Pancreas (tissue), 10 donors: ENCODE data around the gene ATP5PO. TPM values are rescaled to one million over a fixed set of nuclear protein-coding genes. Genes with fewer than 3 reads are reported as not detected.

Experiments
- ATAC-seq, 4 donors: fragments of 200-7000 bp; cut with Tn5 transposase; one replicate each; pipeline versions ENCODE4 v1.8.0 to v1.9.1; 2020; ENCODE audit warnings: mild to moderate bottlenecking in 4 of 4, moderate library complexity in 4 of 4
- DNase-seq, 6 donors: peaks; one replicate each; pipeline ENCODE4 v3.0.0-alpha.2; 2020
- FAIRE-seq: peaks from 2 replicates; lab custom pipeline; 2012; peaks lifted over from hg19 to GRCh38; lab: Jason Lieb, UNC
- H3K27ac ChIP-seq, 4 donors: fragments of 200-600 bp; sonication (generic); 1 replicate in 3 of 4; 2 replicates in 1 of 4; pipeline versions ENCODE4 v1.5.0 to v1.8.0; 2020
- H3K27me3 ChIP-seq, 4 donors: fragments of 200-600 bp; one replicate each; pipeline ENCODE4 v1.8.0; 2021
- H3K36me3 ChIP-seq, 3 donors: fragments of 200-600 bp; sonication (generic) in 1 of 3; one replicate each; pipeline versions ENCODE4 v1.5.0 to v1.8.0; 2020 to 2021
- H3K4me1 ChIP-seq, 3 donors: fragments of 200-600 bp; one replicate each; pipeline ENCODE4 v1.8.0; 2021
- H3K4me3 ChIP-seq, 4 donors: fragments of 200-600 bp; sonication (generic) in 2 of 4; one replicate each; pipeline versions ENCODE4 v1.5.0 to v1.8.0; 2020 to 2021
- H3K9me3 ChIP-seq, 4 donors: fragments of 200-600 bp; one replicate each; pipeline ENCODE4 v1.8.0; 2021
- WGBS, 2 donors: extraction: QIAGEN DNeasy Blood & Tissue Kit; methylation state at CpG; one replicate each; pipeline ENCODE4 v1.1.7; 2013; 5-methylcytosine and 5-hydroxymethylcytosine counted together
- intact Hi-C, 3 donors: fragments of 100-400 bp; cut with DNase I; formaldehyde crosslinking; loops; one replicate each; pipeline versions ENCODE4 v1.11.1 to v1.14.2; 2022
- polyA plus RNA-seq, 2 donors: library from polyadenylated mRNA; stranded (reverse); fragments of 200-250 nt; gene quantifications; one replicate each; pipeline ENCODE4 v1.2.3, GENCODE V29; 2013
- total RNA-seq, 6 donors: library from RNA; stranded (reverse); fragmentation: NEBNext Ultra II Directional in 4 of 6; extraction: Animal tissue kit (Norgen Biotek cat#: 25700) in 4 of 6; gene quantifications; one replicate each; pipeline versions ENCODE4 v1.2.1 to v1.2.4, GENCODE V29; 2021 to 2023
- TF ChIP-seq, protein P1 (sequence below), 4 donors: fragments of 200-600 bp; sonication (generic) in 3 of 4; IDR thresholded peaks; one replicate each; pipeline versions ENCODE4 v1.5.0 to v1.8.0; 2021; ENCODE audit warnings: antibody characterized with exemption in 4 of 4
- donor health status: healthy with polysubstance abuse.
- donor health status: DM: no; HTN: no; CAD: no; lungs with moderate emphysema.
- donor health status: DM: no; HTN: no; CAD: no.
- donor health status: control.
- donor health status: control.
- donor health status: Bipolar disorder and iron deficiency.
- donor health status: DM: yes; HTN: yes; CAD: no.
- donor health status: DM: no; HTN: no; CAD: no.
- donor health status: DM: no; HTN: no; CAD: no.
- donor health status: DM: yes; HTN: yes; CAD: no.

ATP5PO gene
- total and polyA plus RNA-seq, 8 donors, result 52.0 to 124 (median 77.0) TPM

DNA sequence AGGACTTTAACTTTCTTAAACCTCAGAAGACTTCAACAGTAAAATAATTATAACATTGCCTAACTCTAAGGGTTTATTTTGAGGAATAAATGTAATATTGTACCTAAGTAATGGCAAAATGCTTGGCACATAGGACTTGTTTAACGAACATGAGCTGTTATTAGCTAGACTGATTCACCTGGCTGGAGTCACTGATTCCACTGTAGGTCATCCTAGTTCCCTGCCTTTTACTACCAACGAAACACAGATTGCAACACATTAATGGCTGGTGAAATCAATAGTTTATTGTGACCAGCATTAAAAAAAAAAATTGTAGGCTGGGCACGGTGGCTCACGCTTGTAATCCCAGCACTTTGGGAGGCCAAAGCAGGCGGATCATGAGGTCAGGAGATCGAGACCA lies 45.5 kb upstream of the ATP5PO start:
- DNase-seq, result no peak
- Histone ChIP-seq H3K27ac (no peak overlapping the region), H3K4me3 (no peak overlapping the region), H3K9me3 (no peaks in the 10 kb centered on the region), H3K4me1 (no peaks in the 10 kb centered on the region), H3K36me3 (no peaks in the 10 kb centered on the region), H3K27me3 (no peaks in the 10 kb centered on the region)
- WGBS, 2 donors, result 68 to 72% methylated on average over 6 of the region's 6 CpGs
- intact Hi-C loops, result no loop called here
- no peak for ATAC-seq
- TF ChIP-seq, protein P1, sequence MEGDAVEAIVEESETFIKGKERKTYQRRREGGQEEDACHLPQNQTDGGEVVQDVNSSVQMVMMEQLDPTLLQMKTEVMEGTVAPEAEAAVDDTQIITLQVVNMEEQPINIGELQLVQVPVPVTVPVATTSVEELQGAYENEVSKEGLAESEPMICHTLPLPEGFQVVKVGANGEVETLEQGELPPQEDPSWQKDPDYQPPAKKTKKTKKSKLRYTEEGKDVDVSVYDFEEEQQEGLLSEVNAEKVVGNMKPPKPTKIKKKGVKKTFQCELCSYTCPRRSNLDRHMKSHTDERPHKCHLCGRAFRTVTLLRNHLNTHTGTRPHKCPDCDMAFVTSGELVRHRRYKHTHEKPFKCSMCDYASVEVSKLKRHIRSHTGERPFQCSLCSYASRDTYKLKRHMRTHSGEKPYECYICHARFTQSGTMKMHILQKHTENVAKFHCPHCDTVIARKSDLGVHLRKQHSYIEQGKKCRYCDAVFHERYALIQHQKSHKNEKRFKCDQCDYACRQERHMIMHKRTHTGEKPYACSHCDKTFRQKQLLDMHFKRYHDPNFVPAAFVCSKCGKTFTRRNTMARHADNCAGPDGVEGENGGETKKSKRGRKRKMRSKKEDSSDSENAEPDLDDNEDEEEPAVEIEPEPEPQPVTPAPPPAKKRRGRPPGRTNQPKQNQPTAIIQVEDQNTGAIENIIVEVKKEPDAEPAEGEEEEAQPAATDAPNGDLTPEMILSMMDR (IDR thresholded peaks at IDR 0.05), result no peak
- no peak for FAIRE-seq

DNA sequence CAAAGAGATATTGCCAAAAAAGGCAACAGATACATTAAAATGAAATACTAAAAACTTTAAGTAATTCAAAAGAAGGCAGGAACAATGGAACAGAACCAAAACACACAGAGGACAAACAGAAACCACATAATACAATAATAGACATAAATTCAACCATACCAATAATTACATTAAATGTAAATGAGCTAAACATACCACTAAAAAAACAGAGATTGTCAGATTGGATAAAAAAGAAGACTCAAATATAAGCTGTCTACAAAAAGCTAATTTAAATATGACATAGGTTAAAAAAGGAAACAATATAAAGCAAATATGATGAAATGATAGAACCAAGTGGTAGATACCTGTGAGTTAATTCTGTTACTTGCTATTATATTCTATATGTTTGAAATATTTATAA lies 44.1 kb upstream of the ATP5PO start:
- no peak for DNase-seq
- H3K9me3 ChIP-seq, result no peaks in the 10 kb centered on the region
- H3K36me3 ChIP-seq, result no peaks in the 10 kb centered on the region
- no peaks in the 10 kb centered on the region for H3K4me1 ChIP-seq
- TF ChIP-seq, protein P1 (IDR thresholded peaks at IDR 0.05), result no peak
- intact Hi-C loops, result no loop called here
- no peak overlapping the region for H3K27ac ChIP-seq
- no peak overlapping the region for H3K4me3 ChIP-seq
- H3K27me3 ChIP-seq, result no peaks in the 10 kb centered on the region
- no peak for FAIRE-seq
- no peak for ATAC-seq

DNA sequence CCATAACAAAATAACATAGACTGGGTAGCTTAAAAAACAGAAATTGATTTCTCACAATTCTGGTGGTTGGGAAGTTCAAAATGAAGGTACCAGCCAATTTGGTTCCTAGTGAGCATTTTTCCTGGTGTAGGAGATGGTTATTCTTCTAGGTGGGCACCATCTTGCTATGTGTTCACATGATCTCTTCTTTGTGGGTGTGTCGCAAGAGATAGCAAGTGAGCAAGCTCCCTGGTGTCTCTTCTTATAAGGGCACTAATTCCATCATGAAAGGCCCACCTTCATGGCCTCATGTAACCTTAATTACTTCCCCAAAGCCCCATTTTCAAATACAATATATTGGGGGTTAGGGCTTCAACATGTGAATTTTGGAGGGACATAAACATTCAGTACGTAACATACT lies 38.8 kb upstream of the ATP5PO start:
- Histone ChIP-seq H3K36me3 (no peaks in the 10 kb centered on the region), H3K4me1 (no peaks in the 10 kb centered on the region), H3K27ac (no peak overlapping the region), H3K4me3 (no peak overlapping the region), H3K9me3 (no peaks in the 10 kb centered on the region), H3K27me3 (no peaks in the 10 kb centered on the region)
- no peak for ATAC-seq
- FAIRE-seq, result no peak
- 91 to 97% methylated on average over 2 of the region's 2 CpGs for WGBS, 2 donors
- intact Hi-C loops, result no loop called here
- no peak for DNase-seq
- TF ChIP-seq, protein P1 (IDR thresholded peaks at IDR 0.05), result no peak

DNA sequence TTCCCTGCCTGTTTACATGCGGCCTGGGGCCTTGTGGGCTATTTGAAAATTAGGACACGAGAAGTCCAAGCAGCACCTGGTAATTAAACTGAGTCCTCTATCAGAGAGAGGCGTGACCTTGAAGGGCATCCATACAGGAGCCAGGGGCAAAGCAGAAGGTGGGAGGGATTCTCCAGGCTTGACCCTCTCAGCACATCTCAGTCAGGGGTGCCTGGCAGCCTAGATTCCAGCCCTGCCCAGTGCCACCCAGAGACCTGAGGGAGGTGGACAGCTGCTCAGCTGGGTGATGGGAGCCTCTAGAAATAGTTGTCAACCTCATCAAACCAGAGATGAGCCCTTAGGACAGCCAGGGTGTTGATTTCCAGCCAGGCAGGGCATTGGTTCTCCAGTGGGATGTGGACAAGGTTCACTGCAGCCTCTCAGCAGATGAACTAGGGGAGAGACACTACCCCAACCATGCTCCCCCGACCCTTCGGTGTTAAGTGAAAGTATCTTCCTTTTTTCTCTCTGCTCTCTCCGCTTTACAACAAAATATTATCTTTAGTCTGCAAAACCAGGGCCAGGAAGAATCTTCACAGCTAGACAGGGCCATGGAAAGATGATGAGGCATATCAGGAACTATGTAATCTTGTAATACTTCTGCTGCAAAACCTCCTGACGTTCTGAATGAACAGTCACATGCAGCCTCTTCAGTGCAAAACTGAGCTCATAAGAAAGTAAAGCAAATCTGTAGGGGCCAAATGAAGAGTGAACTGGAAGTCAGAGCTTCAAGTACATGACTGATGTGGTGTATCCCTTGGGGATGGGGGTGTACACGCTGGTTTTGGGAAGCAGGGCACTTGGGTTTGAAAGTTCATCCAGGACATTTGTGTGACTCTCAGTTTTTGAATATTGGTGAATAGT lies 35.9 kb upstream of the ATP5PO start:
- Histone ChIP-seq H3K9me3 (no peaks in the 10 kb centered on the region), H3K27ac (no peak overlapping the region), H3K4me3 (no peak overlapping the region), H3K27me3 (no peaks in the 10 kb centered on the region), H3K36me3 (no peaks in the 10 kb centered on the region), H3K4me1 (peaks cover 0 to 15% (median 0%) of the 10 kb centered on the region in 3 donors)
- intact Hi-C loops, result no loop called here
- FAIRE-seq (no peak), ATAC-seq (no peak), DNase-seq (no peak)
- TF ChIP-seq, protein P1 (IDR thresholded peaks at IDR 0.05), result no peak
- WGBS, 2 donors, result 79 to 88% methylated on average over 8 of the region's 8 CpGs
